NK-92 (cell line): ENCODE data around the gene EHHADH.
"Not testable (repeated sequence)": the region's sequence is repeated elsewhere in the genome, so short reads cannot be mapped to it uniquely, and the experiment has no call there.

Experiments used
- DNase-seq: peaks from one replicate; lab custom pipeline; 2025; ENCODE audit not compliant: unreplicated experiment; lab: John Stamatoyannopoulos, UW

The EHHADH gene

DNA sequence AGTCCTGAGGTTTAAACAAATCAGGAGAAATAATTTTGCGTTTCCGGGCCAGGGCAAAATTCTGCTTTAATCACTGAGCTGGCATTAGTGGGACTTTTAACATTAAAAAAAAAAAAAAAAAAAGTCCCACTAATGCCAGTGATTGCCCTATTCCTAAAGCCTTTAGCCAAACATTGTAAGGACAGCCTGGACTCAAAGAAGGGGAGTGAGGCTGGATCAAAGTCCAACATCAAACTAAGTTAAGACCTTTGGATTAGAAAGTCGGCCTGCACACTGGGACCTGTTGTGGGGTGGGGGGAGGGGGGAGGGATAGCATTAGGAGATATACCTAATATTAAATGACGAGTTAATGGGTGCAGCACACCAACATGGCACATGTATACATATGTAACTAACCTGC lies 716 bp downstream of the EHHADH start:
- DNase-seq: not testable (repeated sequence)

DNA sequence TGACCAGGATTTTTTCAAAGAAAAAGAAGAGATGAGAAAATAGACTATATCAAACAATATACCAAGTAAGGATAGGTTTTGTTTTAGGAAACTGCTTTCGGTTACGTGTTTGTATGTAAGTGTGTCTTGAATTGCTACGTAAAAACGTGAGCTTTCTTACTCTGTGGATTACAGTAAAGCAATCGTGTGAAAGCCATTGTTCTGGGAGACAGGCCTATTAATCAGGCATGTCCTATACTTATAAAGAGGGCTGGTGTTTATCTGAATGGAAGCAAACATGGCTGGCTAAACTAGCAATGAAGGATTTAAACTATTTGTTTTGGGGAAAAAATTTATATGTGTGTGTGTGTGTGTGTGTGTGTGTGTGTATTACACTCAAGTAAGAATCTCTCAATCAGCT lies 2.6 kb downstream of the EHHADH start:
- no peak for DNase-seq

- no peak for DNase-seq
These were observed 3.2 kb downstream of the EHHADH start for GRCh38 chr3:185250653-185251052.

- DNase-seq: no peak
These were observed 3.6 kb downstream of the EHHADH start for GRCh38 chr3:185250247-185250646.

DNA sequence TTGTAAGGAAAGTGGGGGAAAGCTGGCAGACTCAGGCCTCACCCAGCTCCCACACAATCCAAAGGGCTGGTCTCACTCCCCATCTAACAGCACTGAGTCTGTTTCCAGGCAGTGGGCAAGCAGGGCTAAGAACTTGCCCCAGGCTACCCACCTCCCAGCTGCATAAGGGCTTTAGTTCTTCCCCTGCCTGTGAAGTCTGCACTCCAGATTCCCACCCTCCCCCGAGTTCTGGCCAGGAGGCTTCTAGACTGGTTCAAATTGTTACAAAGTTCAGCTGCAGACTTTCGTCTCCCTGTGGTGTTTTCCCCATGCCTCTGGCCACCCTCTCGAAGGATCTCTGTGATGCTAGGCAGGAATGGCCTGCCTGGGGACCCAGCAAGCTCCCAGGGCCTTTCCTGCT lies 11.2 kb downstream of the EHHADH start:
- DNase-seq: no peak

- DNase-seq: no peak
These were observed 16.9 kb downstream of the EHHADH start for GRCh38 chr3:185236969-185237368.

DNA sequence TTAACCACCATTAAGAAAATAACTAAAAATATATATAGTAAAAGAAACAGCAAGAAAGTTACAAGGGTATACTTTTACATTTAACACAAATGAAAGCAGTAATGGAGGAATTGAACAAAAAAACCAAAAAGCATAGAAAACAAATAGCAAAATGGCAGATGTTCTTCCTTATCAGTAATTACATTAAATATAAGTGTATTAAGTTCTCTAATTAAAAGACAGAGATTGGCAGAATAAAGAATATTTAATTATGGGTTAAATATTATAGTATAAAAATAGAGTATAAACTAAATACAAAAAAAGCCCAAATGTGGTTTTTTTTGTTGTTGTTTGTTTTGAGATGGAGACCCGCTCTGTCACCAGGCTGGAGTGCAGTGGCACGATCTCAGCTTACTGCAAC lies 20.5 kb downstream of the EHHADH start:
- no peak for DNase-seq

- DNase-seq: not testable (repeated sequence)
These were observed 27.3 kb downstream of the EHHADH start for GRCh38 chr3:185226526-185226925.

- no peak for DNase-seq
These were observed 28.3 kb downstream of the EHHADH start for GRCh38 chr3:185225523-185225922.

DNA sequence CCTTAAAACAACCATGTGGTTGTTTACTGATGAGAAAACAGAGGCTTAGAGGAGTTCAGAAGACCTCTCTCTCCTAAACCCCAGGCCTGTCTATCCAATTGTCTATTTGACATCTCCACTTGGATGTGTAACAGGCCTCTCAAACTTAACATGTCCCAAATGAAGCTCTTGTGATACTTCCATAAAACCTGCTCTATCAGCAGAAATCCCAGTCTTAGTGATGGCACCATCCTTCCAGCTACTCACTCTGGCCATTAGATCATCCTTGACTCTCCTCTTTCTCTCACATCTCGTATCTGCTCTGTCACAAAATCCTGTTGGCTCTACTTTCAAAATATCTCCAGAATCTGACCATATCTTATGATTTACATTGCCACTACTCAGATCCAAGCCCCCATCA lies 28.8 kb downstream of the EHHADH start:
- no peak for DNase-seq

DNA sequence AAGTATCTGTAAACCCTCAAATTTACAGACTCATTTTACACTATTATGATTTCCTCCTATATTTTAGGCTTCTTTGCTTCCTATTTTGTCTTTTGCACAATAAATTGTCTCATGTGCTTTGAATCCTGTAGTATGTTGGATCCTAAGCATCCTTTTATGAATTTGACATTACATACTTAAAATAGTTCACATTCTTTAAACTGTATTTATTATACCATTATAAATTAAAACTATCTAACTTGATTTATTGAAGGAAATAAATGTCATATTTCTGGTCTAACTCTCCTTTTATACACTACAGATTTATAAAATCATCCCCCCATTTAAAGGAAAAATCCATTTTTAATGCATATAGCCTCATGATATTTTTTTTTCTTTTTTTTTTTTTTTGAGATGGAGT lies 32.6 kb downstream of the EHHADH start:
- DNase-seq: no peak

DNA sequence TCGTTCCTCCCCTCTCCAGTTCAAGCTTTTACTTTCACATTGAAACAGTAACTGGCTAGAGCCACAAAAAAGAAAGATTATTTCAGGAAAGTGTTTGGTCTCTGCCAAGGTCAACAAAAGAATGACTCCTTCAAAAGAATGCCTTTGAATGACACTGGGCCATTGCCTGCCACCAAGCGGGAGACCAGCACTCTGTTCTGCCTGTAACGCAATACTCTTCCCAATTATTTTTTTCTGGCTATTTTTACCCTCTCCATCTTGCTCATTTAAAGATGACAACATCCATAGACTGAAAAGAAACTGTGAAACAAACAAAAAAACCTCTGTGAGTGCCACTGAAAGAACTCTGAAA lies 37.3 kb downstream of the EHHADH start:
- DNase-seq: no peak

DNA sequence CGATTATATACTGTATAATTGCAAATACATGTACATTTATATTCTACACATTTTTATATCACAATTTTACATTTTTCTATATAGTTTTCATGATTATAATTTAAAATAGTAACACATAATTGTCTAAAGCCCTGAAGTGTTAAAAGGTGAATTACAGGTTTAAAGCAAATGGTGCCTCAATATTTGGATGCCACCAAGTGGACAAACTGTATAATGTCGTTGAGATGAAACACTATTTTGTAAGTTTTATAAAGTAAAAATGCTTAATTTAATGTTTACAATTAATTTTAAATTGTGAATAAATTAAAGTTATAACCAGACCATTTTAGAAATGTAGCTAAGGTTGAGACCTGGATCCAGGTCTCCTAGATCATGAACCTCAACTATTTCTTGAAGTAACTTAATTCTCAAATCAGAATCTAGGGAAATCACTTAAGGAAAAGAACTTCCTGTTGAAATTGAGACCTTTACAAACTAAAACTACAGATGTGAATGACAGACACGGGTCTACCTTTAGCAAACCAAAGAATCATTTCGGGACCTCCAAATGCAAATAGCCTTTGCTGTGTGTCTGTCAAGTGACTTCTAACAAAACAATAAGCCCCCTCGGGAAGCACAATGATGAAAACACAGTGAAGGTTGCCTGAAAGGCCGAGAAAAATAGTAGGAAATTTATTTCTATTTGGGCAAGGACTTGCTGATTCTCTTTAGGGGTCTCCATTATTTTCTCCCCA lies 37.8 kb downstream of the EHHADH start:
- no peak for DNase-seq

DNA sequence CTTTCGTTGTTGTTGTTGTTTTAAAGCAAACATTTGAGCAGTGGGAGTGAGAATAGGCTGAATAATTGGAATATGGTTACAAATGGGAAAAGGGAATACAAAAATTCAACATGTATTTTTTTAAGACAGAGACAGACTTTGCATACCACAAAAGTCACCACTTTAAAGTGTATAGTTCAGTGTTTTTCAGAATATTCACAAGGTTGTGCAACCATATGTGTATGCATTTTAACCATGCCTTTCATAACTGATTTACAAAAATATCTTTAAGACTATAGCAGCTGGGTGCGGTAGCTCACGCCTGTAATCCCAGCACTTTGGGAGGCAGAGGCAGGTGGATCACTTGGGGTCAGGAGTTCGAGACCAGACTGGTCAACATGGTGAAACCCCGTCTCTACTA lies 41.3 kb downstream of the EHHADH start:
- no peak for DNase-seq

GRCh38 chr3:185212086-185212485 lies 41.8 kb downstream of the EHHADH start:
- DNase-seq: no peak

DNA sequence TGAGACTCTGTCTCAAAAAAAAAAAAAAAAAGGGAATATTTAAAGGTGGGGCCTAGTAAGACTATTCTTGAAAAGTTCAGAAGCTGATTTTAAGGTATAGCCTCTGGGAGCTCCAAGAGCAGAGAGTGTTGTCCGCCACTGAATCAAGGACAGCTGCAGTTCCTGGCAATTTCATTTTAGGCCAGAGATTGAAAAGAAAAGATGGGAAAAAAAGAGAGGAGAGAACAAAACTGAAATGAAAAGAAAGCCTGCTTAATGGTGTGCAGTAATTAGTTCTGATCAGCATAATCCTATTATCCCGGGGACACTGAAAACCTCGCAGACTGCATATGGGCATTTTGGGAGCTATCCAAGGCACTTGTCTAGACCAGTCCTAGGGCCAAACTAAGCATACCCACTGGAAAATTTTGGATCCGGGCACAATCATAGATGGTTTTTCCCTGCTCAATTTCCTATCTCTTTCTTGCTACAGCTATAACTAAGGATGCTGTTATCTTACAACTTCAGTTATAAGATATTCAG lies 43.2 kb downstream of the EHHADH start:
- DNase-seq: no peak

- DNase-seq: no peak
These were observed 45.0 kb downstream of the EHHADH start for GRCh38 chr3:185208823-185209222.

DNA sequence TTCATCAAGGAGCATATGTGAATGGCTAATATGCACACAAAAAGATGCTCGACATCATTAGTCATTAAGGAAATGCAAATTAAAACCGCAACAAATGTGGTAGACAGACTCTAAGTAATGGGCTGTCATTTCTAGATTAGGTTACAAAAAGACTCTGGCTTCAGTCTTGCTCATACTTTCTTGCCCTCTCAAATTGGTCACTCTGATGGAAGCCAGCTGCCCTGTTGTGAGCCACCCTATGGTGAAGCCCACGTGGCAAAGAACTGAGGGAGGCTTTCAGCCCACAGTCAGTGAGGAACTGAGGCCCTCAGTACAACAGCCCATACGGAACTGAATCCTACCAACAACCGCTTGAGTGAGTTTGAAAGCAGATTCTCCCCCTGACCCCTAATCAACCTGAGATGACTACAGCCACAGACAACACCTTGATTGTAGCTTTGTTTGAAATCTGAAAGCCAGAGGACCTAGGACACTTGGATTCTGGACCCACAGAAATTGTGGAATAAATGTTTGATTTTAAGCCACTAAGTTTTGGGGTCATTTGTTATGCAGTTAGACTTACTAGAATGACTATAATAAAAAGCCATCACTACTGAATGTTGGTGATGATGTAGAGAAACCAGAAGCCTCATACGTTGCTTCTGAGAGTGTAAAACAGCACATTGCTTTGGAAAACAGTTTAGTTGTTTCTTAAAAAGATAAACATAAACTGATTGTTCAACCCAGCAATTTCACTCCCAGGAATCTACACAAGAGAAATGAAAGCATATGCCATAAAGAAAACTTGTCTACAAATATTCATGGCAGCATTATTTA lies 45.7 kb downstream of the EHHADH start:
- no peak for DNase-seq

GRCh38 chr3:185207481-185207880 lies 46.4 kb downstream of the EHHADH start:
- DNase-seq: no peak

DNA sequence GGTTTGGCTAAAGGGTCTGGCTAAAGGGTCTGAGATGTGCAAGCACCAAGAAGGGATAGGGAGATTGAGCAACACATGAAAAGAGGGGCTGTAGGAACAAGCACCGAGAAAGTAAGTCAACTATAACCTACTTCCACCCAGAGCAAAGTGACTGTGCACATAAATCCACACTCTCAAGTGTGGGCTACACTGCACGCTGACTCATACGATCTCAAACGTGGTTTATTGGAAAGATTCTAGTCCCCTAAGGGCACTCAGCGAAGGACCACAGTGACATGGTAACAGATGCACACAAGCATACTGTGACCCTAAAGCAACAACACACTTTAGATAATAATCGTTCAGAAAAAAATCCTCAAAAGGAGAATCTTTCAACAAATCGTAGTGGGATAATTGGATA lies 48.0 kb downstream of the EHHADH start:
- no peak for DNase-seq

DNA sequence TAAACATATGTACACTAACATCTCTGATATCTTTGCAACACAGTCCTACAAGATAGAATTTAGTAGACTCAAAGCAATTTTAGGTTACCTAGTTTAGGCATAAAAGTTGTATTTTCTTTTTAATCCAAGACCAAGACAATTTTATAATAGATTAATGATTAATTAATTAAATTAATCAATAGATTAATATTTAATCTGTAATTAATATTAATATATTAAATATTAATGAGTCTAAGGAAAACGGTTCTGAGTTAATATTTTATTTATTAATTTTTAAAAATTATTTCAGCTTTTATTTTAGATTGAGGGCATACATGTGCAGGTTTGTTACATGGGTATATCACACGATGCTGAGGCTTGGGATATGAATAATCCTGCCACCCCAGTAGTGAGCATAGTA lies 49.0 kb downstream of the EHHADH start:
- DNase-seq: no peak

DNA sequence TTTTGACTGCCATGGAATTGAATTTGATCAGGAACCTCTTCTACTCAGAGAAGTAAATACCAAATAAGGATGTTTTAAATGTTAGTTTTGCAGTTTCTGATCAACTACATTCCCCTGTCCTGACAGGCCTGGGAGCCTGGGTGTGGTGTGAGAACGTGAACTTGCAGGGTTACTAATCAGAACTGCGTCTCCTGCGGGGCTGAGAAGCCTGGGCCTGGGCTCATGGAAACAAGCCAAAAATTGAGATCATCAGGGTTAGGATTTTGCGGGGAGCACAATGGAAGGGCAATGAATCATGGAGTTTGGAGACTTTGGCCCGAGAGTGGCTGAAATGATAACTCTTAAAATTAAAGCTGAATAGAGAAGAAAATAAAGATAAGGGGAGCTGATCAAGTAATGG lies 53.2 kb downstream of the EHHADH start:
- no peak for DNase-seq
